HuH-7.5 (cell line): ENCODE results near the gene FOXP1.

Experiments used
- DNase-seq: peaks from one replicate; pipeline ENCODE4 v3.0.0; 2011; ENCODE audit warnings: low spot score

FOXP1 gene

DNA sequence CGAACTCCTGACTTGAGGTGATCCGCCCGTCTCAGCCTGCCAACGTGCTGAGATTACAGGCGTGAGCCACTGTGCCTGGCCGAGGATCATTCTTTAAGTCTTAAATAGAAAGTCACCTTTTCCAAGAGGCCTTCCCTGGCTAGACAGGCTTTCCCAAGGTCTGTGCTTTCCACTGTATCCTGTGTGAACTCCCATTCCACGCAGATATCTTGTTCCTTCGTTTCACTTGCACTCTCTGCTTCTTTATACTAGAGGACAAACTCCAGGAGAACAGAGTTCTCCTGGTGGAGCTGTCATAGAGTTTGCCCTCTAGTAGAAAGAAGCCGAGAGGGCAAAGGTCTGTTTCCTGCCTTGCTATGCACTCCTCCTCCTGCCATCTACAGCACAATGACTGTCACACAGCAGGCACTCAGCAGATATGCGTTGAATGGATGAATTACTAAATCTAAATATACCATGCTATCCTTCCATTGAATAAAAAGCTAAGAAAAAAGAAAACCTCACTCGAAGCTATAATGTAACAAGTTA lies 211.2 kb downstream of the FOXP1 start:
- DNase-seq: no peak

DNA sequence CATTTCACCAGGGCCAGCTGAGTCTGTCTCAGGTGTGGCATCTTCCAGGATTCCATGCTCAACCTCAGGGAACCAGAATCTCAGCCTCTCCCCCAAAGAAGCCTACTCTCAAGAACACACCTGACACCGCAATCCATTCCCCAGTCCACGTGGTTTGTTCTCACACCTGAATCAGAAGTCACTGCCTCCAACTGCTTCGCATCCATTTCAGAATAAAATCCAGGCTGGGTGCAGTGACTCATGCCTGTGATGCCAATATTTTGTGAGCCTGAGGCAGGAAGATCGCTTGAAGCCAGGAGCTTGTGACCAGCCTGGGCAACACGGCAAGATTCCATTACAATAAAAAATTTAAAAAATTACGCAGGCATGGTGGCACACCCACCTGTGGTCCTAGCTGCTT lies 212.2 kb downstream of the FOXP1 start:
- DNase-seq: no peak

DNA sequence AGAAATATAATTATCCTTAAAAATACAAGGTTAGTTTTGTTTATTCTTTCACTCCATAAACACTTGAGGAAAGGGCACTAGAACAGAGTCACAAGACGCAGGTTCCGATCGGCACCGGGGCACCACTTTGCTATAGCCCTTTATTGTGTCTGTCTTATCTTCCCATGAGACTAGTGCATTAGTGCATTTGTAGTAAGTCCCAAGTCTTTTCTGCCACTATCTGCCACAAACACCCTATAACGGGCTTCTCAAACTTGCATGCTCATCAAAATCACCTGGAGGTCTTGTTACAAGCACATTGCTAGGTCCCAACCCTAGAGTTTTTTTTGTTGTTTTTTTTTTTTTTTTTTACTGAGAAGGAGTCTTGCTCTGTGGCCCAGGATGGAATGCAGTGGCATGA lies 213.1 kb downstream of the FOXP1 start:
- DNase-seq: no peak

DNA sequence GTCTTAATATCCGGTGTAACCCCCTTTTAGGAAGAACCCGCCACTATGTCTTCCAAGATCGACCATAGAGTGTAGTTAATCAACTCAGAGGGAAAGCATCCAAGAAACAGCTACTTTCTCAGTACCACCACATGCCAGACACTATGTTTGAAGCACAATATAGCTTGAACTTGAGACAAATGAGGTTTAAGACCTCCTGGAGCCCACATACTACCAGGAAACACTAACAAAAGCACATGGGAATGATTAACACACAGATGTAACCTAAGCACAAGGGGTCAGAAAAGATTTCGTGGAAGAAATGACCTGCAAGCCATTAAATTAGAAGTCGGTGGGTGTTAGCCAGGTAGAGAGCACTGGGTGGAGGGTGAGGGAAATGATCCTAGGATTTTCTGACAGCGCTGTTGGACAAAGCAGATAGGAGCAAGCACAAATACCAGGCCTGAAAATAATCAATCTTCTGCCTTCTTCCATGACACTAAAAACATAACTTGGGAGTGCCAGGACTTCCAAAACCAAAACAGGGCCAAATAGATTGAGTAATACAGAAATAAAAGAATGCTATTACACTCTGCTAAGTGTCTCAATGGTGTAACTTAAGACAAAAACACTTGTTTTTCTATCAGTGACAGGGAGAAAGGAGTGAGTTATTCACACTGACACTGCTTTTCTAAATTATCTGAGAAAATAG lies 213.7 kb downstream of the FOXP1 start:
- DNase-seq: no peak

DNA sequence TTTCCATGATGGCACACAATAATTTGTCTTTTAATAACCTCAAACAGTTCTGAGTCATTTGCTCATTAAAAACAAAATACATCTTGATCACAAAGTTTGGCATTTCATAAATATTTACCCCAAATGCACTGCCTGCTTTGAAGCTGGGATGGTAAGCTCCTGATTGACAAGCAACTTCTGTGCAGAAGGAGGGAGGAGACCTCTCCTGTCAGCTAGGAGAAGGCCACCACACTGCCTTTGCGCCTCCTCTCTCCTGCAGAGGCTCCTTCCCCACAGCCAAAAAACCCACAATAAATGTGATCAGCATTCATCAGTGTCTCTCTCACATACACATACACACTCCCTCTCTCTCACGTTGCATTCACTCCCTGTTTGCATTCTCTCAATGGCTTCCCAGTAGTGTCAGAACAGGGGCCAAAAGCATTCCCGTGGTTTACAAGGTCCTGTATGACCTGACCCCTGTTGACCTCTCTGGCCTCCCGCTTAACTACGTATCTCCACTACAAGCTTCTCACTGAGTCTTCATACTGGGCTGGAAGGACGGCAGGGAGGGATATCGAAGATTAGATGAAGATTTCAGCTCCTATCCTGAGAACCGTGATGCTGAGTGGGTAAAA lies 216.4 kb downstream of the FOXP1 start:
- DNase-seq: no peak

DNA sequence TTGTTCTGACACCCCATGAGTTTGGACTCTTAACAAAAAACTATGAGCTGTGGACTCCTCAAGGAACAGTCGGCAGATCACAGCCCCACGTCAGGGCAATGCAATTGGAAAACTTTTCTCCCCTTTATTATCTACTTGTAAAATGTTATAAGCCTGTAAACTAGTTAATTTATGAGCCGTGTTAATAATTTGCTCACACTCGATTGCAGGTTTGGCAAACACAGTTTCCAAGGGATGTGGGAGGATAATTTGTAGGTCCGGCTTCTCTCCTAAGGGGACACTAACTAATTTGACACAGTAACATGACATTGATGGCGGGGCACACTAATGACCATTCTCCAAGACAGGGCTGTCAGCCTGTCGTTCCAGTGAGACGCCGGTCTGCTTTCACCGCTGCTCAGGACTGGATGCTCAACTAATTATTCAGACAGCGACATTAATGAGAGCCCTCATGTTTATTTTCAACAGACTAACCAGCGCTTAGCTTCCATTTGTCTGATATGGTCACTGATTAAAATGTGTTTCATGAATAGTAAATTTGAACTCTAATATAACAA lies 222.1 kb downstream of the FOXP1 start:
- no peak for DNase-seq

DNA sequence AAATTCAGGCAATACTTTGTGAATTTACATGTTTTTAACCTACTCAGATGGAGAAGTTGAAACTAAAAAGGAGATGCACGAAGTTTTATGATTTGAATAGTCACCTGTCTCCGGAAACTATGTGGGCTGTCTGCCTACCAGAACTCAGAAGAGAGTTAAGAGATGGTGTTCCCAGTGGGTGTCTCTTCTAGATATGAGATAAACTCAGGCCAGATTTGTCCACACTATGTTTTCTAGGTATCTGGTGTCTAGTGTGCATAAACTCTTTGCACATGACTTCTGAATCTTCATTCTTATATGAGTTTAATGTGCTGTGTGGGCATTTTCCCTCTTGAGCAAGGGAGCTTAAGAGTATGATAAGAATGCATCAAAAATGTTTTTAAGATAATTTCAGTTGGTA lies 222.8 kb downstream of the FOXP1 start:
- DNase-seq: no peak

DNA sequence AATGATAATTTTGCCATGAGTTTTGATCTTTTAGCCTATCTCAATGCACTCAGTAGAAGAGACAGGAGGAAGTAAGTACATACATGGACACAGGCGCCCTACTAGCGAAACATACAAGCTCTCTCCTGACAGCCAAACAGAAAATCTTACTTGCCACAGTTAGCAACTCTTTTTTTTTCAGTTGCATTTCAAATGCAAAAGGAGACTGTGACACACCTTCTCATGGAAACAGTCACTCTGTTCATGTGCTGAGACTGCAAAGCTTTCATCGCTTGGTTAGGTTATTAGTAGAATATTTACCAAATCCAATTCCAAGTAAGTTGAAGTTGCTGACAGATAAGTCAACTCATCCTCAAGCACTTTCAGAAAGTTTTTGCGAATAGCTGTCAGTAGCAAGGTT lies 223.3 kb downstream of the FOXP1 start:
- DNase-seq: no peak

DNA sequence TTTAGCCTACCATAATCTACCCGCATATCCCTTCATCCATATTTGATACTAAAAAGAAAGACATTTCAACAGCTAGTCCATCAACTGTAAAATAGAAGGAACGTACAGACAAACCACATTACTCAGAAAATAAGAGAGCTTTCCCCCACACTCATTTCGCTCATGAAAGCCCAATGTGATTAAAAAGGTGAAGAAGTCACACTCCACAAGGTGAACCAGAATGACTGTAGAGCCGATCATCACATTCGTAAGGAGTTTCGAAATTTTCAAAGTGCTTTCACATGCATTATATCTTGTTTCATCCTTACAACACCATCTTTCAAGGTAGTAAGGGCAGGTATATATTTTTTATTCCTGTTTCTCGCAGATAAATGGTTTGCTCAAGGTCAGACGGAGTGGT lies 225.3 kb downstream of the FOXP1 start:
- no peak for DNase-seq

DNA sequence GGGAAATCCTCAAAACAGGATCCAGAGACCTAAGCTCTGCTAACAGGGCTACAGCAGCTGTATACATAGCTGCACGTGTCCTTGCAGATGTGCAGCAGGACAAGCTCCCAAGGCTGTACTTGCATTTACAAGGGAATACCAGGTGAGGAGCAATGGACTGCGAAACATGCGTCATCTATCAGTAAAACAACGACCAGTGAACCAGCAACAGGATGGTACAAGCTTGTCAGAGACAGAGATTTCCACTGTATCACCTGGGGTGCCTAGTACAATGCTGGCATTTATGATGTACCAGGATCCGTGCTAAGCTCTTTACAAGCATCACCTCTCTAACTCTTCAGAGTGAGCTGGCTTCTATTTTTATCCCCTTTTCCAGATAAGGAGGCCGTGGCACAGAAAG lies 227.3 kb downstream of the FOXP1 start:
- DNase-seq: no peak

DNA sequence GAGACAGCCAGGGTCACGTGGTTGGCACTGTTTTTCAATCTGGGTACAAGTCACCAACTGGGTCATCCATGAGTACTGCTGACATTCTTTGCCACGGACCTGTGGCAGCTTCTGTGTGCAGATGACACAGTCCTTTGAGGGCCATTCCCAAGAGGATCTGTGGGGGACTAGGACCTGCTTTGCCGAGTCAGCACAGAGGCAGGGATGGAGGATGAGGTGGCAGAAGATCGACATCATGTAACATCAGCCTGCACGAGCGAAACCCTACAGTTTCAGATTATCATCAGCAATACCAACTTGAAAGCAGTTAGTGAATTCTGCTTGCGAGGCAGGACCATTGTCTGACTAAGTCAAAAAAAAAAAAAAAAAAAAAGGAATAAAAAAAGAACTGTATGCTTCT lies 227.7 kb downstream of the FOXP1 start:
- no peak for DNase-seq

DNA sequence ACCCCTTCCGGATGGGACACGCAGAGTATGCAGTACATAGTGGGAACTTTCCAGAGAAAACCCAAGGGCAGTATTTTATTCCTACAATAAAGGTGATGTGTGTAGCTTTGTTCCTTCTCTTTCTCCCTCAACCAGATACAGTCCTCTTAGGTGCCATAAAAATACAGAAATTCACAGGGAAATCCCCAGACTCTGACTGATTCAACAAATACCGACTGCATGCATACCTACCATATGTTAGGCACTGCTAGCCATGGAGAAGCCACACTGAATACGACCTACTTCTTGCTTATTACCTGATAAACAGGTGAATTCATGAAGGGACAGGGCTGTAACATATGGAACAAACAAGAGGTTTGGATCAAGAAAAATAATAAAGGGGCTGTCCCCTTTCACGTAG lies 228.5 kb downstream of the FOXP1 start:
- DNase-seq: no peak

DNA sequence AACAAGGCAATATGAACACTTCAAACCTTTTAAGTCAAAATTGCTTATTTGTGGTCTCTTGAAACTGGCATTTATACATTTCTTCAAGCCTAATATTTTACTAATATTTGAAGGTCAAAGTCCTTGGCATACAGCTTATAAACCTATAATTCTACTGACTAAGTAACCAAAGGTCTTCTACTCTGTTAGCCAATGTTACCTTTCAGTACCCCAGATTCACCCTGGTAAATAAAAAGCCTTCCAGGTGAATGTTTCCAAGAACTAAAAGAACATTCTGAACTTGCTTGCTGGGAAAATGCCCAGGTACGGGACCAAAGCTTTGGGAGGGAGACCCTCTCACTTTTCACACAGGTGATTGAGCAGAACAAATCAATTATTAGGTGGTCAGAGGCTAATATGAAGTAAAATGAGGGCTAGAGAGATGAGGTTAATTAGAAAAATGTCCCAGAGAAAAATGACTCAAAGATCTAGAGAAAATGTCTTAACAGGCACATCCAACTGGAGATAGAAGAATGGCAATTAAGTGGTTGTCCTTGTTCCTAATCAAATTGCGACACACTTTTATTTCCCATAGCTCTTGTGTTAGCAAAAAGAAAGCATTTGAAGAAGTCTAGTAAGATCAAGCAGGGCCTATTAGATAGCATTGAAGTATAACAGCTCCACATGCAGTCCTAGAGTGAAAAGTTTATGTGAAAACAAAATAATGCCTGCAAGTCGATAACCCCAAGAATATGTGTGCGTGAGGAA lies 232.0 kb downstream of the FOXP1 start:
- no peak for DNase-seq

DNA sequence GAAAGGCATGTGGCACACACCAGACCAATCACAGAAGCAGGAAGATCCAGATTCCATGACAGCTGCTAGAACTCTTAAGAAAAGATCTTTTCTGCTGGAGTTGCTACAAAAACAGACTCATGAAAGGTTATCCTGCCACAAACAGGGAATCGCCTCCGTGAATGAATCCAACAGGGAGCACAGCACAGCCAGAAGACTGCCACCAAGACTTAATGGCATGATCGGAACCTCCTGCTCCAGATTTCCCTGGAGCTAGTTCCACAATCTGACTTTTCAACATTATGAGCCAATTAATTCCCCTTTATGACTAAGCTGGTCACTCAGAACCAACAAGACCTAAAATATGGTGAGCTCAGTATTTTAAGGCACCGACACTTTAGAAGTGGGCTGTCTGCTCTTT lies 232.5 kb downstream of the FOXP1 start:
- no peak for DNase-seq

DNA sequence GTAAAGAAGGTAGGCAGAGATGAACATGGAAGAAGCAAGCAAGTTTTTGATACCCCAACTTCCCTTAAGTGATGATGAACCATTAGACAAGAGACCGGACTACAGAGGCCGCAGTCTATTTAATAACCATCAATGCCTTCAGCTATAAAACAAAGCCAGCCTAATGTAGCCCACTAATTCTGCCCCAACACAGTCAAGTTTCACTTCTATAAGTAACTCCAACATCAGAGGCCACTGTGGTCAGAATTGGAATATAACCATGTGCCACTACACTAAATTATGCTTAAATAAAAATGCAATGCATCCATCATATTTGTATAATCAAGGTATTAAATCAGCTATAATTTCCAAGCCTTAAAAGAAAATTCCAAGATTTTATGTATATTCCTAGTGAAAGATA lies 234.7 kb downstream of the FOXP1 start:
- DNase-seq: no peak

DNA sequence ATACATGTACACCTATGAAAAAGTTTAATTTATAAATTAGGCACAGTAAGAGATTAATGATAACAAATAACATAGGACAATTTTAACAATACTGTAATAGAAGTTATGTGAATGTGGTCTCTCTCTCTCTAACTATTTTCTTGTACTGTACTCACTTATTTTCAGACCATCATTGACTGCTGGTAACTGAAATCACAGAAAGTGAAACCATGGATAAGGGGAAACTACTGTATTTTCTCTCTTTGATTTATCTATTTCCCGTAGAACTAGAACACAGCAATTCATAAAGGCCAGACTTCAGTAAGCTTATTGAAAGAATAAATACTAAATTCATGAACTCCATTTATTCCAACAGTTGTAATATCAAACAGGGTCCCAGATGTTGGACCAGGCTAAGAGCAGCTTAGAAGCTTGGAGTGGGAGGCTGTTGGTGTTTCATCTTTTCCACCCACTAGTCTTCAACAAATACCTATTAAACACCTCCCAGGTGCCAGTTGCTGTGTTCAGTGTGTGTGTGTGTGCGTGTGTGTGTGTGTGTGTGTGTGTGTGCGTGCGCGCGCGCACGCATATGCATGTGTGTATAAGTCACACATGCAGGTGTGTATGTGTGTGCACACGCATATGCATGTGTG lies 235.4 kb downstream of the FOXP1 start:
- no peak for DNase-seq

DNA sequence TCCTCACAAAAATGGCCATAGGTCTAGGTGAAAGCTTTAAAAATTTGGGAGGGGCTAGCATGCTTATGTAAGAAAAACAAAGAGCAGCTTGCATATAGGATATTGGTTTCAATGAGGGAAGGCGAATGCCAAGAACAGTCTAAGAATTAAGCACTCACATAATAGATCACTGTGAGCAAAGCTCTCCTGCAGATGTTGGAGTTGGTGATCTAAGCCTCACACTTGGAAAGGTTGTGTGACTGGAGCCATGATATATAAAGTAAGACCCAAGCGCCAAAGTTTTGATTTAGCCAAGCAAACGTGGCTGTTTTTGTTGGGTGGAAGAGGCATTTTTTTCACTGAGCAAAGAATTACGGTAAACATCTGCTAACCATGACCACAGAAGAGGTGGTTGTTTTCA lies 237.5 kb downstream of the FOXP1 start:
- no peak for DNase-seq

DNA sequence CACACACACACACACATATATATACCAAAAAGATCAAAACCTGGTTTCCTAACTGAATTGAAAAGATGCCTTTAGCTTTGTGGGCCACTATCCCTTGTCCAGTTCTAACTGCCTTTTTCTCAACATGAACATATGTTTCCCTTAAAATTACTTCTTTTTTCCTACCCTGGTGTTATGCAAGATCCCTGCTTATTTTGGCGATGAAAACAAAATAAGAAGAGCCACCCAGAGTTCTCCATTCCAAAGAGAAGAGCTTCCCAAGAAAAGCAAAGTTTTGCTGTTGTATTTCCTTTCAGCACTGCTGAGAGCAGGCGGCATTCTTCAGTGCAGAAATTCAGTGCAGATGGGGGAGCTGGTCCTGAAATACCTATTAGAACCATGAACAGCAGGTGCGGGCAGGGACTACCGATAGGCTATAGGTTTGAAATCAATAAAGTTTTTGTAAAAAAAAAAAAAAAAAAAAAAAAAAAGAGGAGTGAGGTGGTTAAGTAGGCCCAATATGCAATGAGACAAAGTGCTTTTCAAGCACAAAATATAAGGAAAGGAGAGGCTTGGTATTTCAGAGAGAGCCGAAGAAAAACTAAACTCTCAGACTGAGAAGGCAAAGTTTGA lies 238.0 kb downstream of the FOXP1 start:
- DNase-seq: no peak

DNA sequence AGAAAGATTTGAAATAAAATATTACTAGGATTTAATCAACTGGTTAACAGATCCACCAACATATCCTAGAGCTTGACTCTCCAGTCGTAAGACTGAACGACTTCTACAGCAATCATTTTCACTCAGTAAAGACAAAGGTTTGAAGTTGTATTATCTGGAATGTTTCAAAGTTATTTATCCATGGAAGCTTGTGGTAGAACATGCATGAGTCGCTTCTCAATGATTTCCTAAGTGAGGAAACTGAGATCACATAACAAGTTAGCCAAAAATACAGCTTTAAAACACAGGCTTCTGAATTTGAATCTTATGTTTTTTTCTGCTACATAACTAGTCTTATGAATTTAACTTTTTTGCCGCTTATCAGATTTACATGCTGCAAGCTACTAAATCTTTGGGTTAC lies 241.8 kb downstream of the FOXP1 start:
- no peak for DNase-seq

DNA sequence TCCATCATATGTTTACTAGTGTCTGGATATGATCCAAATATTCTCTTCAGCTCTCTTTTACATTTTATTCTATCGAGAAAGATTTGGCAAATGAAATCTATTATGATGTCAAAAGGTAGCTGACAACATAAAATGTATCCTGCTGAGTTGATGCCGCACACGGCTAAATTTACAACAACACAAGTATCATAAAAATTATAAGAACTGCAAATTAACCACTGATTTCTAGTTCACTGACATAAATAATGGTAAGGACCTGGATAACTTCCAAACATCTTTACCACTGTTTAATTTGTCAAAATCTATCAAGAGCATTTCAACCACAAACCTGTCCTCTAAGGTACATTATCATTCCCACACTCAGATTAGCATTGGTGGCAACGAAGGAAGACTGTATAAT lies 244.5 kb downstream of the FOXP1 start:
- DNase-seq: no peak

DNA sequence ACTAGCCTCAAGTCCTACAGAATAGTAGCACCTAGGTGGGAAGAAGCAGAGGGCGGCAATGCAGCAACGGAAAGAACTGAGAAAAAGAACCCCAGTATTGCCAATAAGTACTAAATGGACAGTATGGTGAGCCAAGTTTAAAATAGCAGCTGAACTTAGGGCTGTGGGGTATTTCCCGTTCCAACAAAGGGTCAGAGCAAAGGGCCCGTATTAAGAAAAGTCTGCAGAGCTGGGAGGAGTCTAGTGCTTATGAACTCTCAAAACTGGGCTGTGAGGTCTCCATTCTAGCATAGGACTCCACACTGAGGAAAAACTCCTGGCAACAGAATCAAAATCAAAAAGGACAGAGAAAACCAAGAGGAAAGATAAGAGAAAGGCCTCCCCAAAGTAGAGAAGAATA lies 250.7 kb downstream of the FOXP1 start:
- DNase-seq: no peak

DNA sequence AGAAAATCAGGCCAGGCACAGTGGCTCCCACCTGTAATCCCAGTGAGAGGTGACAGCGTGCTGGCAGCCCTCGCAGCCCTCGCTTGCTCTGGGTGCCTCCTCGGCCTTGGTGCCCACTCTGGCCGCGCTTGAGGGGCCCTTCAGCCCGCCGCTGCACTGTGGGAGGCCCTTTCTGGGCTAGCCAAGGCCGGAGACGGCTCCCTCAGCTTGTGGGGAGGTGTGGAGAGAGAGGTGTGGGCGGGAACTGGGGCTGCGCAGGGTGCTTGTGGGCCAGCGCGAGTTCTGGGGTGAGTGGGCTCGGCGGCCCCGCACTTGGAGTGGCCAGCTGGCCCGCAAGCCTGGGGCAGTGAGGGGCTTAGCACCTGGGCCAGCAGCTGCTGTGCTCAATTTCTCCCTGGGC lies 252.6 kb downstream of the FOXP1 start:
- no peak for DNase-seq
